Measurements from ENCODE around the gene PRKCE.

Gene PRKCE

GRCh38 chr2:45988879-45989278 is 337.4 kb downstream of the PRKCE start:
- peaks cover 14% of the 10 kb centered on the region for H3K36me3 ChIP-seq
- H3K4me1 ChIP-seq, result no peaks in the 10 kb centered on the region
- no peaks in the 10 kb centered on the region for H3K9me3 ChIP-seq
- TF ChIP-seq CTCF (IDR thresholded peaks at IDR 0.05; ENCODE audit: low read depth, low read length), result no peak
- no peak overlapping the region for H3K4me3 ChIP-seq (ENCODE audit: low read depth, low read length)
- peak; percentile 42 for DNase-seq
- H3K27me3 ChIP-seq, result no peaks in the 10 kb centered on the region

GRCh38 chr2:45990131-45990530 is 338.7 kb downstream of the PRKCE start:
- Histone ChIP-seq H3K27me3 (no peaks in the 10 kb centered on the region), H3K36me3 (peaks cover 14% of the 10 kb centered on the region), H3K4me1 (no peaks in the 10 kb centered on the region), H3K4me3 (ENCODE audit: low read depth, low read length) (no peak overlapping the region), H3K9me3 (no peaks in the 10 kb centered on the region)
- no peak for DNase-seq
- TF ChIP-seq CTCF (IDR thresholded peaks at IDR 0.05; ENCODE audit: low read depth, low read length), result no peak

GRCh38 chr2:45992021-45992740 is 340.7 kb downstream of the PRKCE start:
- no peak for DNase-seq
- no peak overlapping the region for H3K4me3 ChIP-seq (ENCODE audit: low read depth, low read length)
- no peaks in the 10 kb centered on the region for H3K27me3 ChIP-seq
- H3K36me3 ChIP-seq, result peaks cover 11% of the 10 kb centered on the region
- no peaks in the 10 kb centered on the region for H3K4me1 ChIP-seq
- H3K9me3 ChIP-seq, result no peaks in the 10 kb centered on the region
- TF ChIP-seq CTCF (IDR thresholded peaks at IDR 0.05; ENCODE audit: low read depth, low read length), result no peak

- Histone ChIP-seq H3K36me3 (peaks cover 11% of the 10 kb centered on the region), H3K4me3 (ENCODE audit: low read depth, low read length) (no peak overlapping the region), H3K9me3 (no peaks in the 10 kb centered on the region), H3K4me1 (no peaks in the 10 kb centered on the region), H3K27me3 (no peaks in the 10 kb centered on the region)
- DNase-seq, result no peak
- no peak for TF ChIP-seq CTCF (IDR thresholded peaks at IDR 0.05; ENCODE audit: low read depth, low read length)
Observed at GRCh38 chr2:45992741-45993475, 341.4 kb downstream of the PRKCE start.

GRCh38 chr2:45993476-45993991 is 342.1 kb downstream of the PRKCE start:
- H3K9me3 ChIP-seq, result no peaks in the 10 kb centered on the region
- H3K4me3 ChIP-seq (ENCODE audit: low read depth, low read length), result no peak overlapping the region
- H3K4me1 ChIP-seq, result no peaks in the 10 kb centered on the region
- peak; percentile 73 for DNase-seq
- peak; percentile 84 for TF ChIP-seq CTCF (IDR thresholded peaks at IDR 0.05; ENCODE audit: low read depth, low read length)
- H3K27me3 ChIP-seq, result no peaks in the 10 kb centered on the region
- H3K36me3 ChIP-seq, result peaks cover 11% of the 10 kb centered on the region; the same call in 1 of the 2 replicates

- Histone ChIP-seq H3K27me3 (no peaks in the 10 kb centered on the region), H3K4me3 (ENCODE audit: low read depth, low read length) (no peak overlapping the region), H3K9me3 (no peaks in the 10 kb centered on the region), H3K4me1 (no peaks in the 10 kb centered on the region), H3K36me3 (peaks cover 7% of the 10 kb centered on the region; the same call in 1 of the 2 replicates)
- no peak for DNase-seq
- no peak for TF ChIP-seq CTCF (IDR thresholded peaks at IDR 0.05; ENCODE audit: low read depth, low read length)
Observed at GRCh38 chr2:45994060-45994459, 342.6 kb downstream of the PRKCE start.

All from BE2C (cell line).